CD4-positive, alpha-beta memory T cell (primary cell): ENCODE measurements around the gene TMEM106C. TPM values are rescaled to one million over a fixed set of nuclear protein-coding genes. Genes with fewer than 3 reads are reported as not detected.

Experiments
- CTCF ChIA-PET: fragments of 350-600 bp; sonication (Branson Sonifier 250); formaldehyde crosslinking; loops from one replicate; lab custom pipeline; 2021; ENCODE audit warnings: inconsistent platforms; ENCODE audit not compliant: partially characterized antibody; lab: Charles Lee
- POLR2A ChIA-PET: fragments of 350-600 bp; sonication (Branson Sonifier 250); formaldehyde crosslinking; loops from one replicate; lab custom pipeline; 2021; ENCODE audit not compliant: partially characterized antibody; lab: Charles Lee
- DNase-seq, 5 donors: peaks; one replicate each; pipeline versions ENCODE4 v3.0.0 to v3.0.0-alpha.2; 2020 to 2022; ENCODE audit warnings: mixed read lengths in 1 of 5
- H3K27ac ChIP-seq: one replicate; pipeline ENCODE4 v1.7.0; 2013; ENCODE audit warnings: low read depth, low read length
- H3K27me3 ChIP-seq: 2 replicates; pipeline ENCODE4 v1.7.0; 2013; ENCODE audit warnings: mild to moderate bottlenecking, low read length, moderate library complexity; ENCODE audit not compliant: insufficient read depth
- H3K36me3 ChIP-seq: 2 replicates; pipeline ENCODE4 v1.7.0; 2013; ENCODE audit warnings: mild to moderate bottlenecking, low read length, moderate library complexity; ENCODE audit not compliant: insufficient read depth
- H3K4me1 ChIP-seq: 2 replicates; pipeline ENCODE4 v1.7.0; 2013; ENCODE audit warnings: mild to moderate bottlenecking, low read length, moderate library complexity; ENCODE audit not compliant: insufficient read depth
- H3K4me3 ChIP-seq, 2 donors: one replicate each; pipeline ENCODE4 v1.7.0; 2013; ENCODE audit warnings: low read length in 2 of 2, mild to moderate bottlenecking in 1 of 2
- H3K9me3 ChIP-seq, 2 donors: one replicate each; pipeline ENCODE4 v1.7.0; 2013; ENCODE audit warnings: low read length in 2 of 2, control low read depth in 1 of 2; ENCODE audit not compliant: control insufficient read depth in 1 of 2
- H3K27ac Mint-ChIP-seq, 7 donors: one replicate each; pipeline ENCODE4 v1.8.0; 2020 to 2021; ENCODE audit warnings: mixed read lengths in 7 of 7, mild to moderate bottlenecking in 6 of 7, inconsistent platforms in 3 of 7, moderate library complexity in 3 of 7
- H3K27me3 Mint-ChIP-seq, 2 donors: one replicate each; pipeline ENCODE4 v1.8.0; 2020 to 2021; ENCODE audit warnings: mixed read lengths in 2 of 2
- H3K36me3 Mint-ChIP-seq, 2 donors: one replicate each; pipeline ENCODE4 v1.8.0; 2020 to 2021; ENCODE audit warnings: mixed read lengths in 2 of 2, inconsistent platforms in 1 of 2, mild to moderate bottlenecking in 1 of 2
- H3K4me1 Mint-ChIP-seq, 4 donors: one replicate each; pipeline ENCODE4 v1.8.0; 2020 to 2021; ENCODE audit warnings: mixed read lengths in 4 of 4, mild to moderate bottlenecking in 1 of 4
- H3K4me3 Mint-ChIP-seq, 8 donors: one replicate each; pipeline ENCODE4 v1.8.0; 2020 to 2021; ENCODE audit warnings: mixed read lengths in 8 of 8, mild to moderate bottlenecking in 7 of 8, moderate library complexity in 6 of 8, inconsistent platforms in 3 of 8
- H3K9me3 Mint-ChIP-seq, 8 donors: one replicate each; pipeline ENCODE4 v1.8.0; 2020 to 2021; ENCODE audit warnings: mixed read lengths in 8 of 8, mild to moderate bottlenecking in 5 of 8, inconsistent platforms in 3 of 8, moderate library complexity in 1 of 8
- intact Hi-C: fragments of 100-400 bp; cut with micrococcal nuclease; formaldehyde crosslinking; loops from one replicate; pipeline ENCODE4 v1.15.1; 2023
- polyA plus RNA-seq, 2 donors: library from polyadenylated mRNA; unstranded; fragments of 300-500 nt; fragmentation: Illumina TruSeq; gene quantifications; one replicate each; pipeline ENCODE4 v1.2.3, GENCODE V29; 2021
- total RNA-seq, 2 experiments: library from RNA; stranded (reverse); gene quantifications; one replicate each; pipeline ENCODE4 v1.2.3, GENCODE V29; 2021

The TMEM106C gene, protein sequence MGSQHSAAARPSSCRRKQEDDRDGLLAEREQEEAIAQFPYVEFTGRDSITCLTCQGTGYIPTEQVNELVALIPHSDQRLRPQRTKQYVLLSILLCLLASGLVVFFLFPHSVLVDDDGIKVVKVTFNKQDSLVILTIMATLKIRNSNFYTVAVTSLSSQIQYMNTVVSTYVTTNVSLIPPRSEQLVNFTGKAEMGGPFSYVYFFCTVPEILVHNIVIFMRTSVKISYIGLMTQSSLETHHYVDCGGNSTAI
- total RNA-seq, result 10 to 100 TPM; 42.5 to 42.7 TPM
- 10 to 100 TPM; 46.6 to 77.4 TPM for polyA plus RNA-seq

DNA sequence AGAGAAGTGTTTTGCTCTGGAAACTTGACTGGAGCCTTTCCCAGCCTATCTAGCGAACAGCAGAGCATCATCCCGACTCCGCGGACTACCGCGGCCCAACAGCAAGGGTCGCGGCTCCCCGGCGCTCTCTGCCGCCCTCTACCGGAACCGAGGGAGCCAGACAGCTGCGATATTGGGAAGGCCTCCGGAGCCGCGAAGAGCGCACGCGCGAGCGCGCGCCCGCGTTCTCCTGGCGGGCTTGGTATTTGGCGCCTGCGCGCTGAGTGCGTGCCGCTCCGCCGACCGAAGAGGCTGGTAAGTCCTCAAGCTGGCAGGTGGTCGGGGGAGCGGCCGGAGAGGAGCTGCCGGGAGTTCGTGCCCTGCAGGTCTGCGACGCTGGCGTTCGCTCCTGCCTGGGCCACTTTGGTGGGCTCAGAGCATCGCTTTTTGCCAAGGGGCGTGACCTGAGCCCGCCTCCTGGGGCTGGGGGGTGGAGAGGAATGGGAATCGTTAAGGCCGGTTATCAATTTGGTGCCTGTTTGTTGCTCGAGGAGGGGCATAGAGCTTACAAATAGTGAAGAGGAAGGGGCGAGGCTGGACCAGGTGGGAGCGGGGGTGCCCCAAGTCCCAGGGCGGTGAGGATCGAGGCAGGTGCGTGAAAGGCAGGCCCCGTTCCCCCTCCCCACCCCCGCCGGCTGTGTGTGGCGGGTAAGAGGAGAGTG lies at the start of gene TMEM106C:
TMEM106C (plus strand) TSS at position 257 of the 701 bp plus-strand sequence. CDS start 641 bp downstream, outside the sequence.
- no peaks in the 10 kb centered on the region for H3K9me3 ChIP-seq
- intact Hi-C loops, result loop anchor here (1.0 to 5.0 kb wide), 5 partner anchors 58 to 256 kb away; partner anchors contain the start of genes ASB8, RPAP3 and SENP1
- peaks cover 19% of the 10 kb centered on the region for H3K4me1 ChIP-seq
- peak within 1 kb of the TSS; percentile 84 to 92 for H3K4me3 ChIP-seq
- ChIA-PET CTCF (interaction anchor here (0.7 to 4.0 kb wide), 30 partner anchors 8 to 655 kb away, joined by 3 to 24 read pairs (median 5); partner anchors contain the start of genes ASB8 and VDR), POLR2A (interaction anchor here (0.8 to 2.2 kb wide), 9 partner anchors 28 to 258 kb away, joined by 3 to 9 read pairs (median 4); partner anchors contain the start of genes ASB8, CCDC184, RPAP3 and VDR)
- Mint-ChIP-seq H3K4me1 (peaks cover 11 to 39% (median 32%) of the 10 kb centered on the region in 4 donors), H3K9me3 (peaks cover 0 to 7% (median under 1%) of the 10 kb centered on the region in 8 donors), H3K36me3 (peaks cover 18 to 38% of the 10 kb centered on the region in 2 donors), H3K27me3 (peaks cover 0 to 5% of the 10 kb centered on the region in 2 donors), H3K4me3 (peak within 1 kb of the TSS; percentile 93 to 99 (median 99)), H3K27ac (peak within 1 kb of the TSS; percentile 91 to 97 (median 92))
- H3K27ac ChIP-seq, result peak within 1 kb of the TSS; percentile 62
- H3K27me3 ChIP-seq, result no peaks in the 10 kb centered on the region
- DNase-seq, result peak; percentile 89 to 93 (median 92)
- no peaks in the 10 kb centered on the region for H3K36me3 ChIP-seq

DNA sequence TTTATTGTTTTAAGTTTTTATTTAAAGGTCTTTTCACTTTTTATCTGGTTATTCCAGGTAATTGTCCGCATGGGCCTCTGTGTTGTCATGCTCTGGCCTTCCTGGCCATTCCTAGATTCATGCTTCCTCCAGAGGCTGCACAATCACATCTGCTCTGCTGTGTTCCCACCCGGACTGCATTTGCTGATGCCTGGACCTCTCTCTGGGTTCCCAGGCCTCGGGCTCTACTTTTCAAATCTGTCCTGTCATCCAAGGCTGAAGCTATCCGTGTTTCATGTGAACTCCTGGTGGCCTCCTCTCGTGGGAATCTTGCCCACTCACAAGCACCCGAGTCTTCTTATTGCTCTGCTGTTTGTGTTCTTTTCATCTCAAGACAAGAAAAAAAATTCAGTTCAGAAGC lies 42.5 kb upstream of the TMEM106C start:
- intact Hi-C loops, result no loop called here
- Mint-ChIP-seq H3K9me3 (peaks cover 0 to 2% (median 0%) of the 10 kb centered on the region in 8 donors), H3K27ac (no peak overlapping the region), H3K4me3 (no peak overlapping the region), H3K4me1 (no peaks in the 10 kb centered on the region), H3K36me3 (no peaks in the 10 kb centered on the region), H3K27me3 (peaks cover 8 to 16% of the 10 kb centered on the region in 2 donors)
- no peak overlapping the region for H3K4me3 ChIP-seq
- H3K4me1 ChIP-seq, result no peaks in the 10 kb centered on the region
- no peak overlapping the region for H3K27ac ChIP-seq
- ChIA-PET POLR2A (no interaction called here), CTCF (interaction anchor here (1.6 kb wide), 1 partner anchor 42 kb away, joined by 5 read pairs; the partner anchor contains the start of gene TMEM106C)
- H3K9me3 ChIP-seq, result no peaks in the 10 kb centered on the region
- no peak for DNase-seq
- no peaks in the 10 kb centered on the region for H3K36me3 ChIP-seq
- H3K27me3 ChIP-seq, result no peaks in the 10 kb centered on the region

DNA sequence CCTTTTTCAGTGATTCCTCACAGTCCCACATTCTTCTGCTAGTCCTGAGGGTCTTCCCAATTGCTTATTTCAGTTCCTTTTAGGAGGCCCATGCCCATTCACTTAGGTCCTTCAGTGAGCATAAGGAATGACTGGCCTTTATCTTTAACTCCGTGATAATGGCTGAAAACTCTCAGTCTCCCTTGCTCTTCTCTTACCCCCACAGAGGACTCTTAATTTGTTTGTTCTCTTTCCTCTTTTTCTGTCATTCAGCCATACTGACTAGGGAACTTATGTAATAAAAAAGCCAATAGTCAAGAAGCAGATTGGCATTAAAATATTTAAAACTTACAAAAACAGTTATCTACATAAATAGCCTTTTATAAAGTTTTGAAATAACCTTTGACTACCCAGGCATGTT lies 41.5 kb upstream of the TMEM106C start:
- no peaks in the 10 kb centered on the region for H3K4me1 ChIP-seq
- ChIA-PET CTCF (interaction anchor here (1.6 kb wide), 1 partner anchor 41 kb away, joined by 5 read pairs; the partner anchor contains the start of gene TMEM106C), POLR2A (no interaction called here)
- H3K27ac Mint-ChIP-seq, result no peak overlapping the region
- peaks cover 7 to 13% of the 10 kb centered on the region in 2 donors for H3K27me3 Mint-ChIP-seq
- H3K36me3 ChIP-seq, result no peaks in the 10 kb centered on the region
- no peaks in the 10 kb centered on the region for H3K27me3 ChIP-seq
- peaks cover 0 to 2% (median 0%) of the 10 kb centered on the region in 8 donors for H3K9me3 Mint-ChIP-seq
- H3K4me3 Mint-ChIP-seq, result no peak overlapping the region
- H3K9me3 ChIP-seq, result no peaks in the 10 kb centered on the region
- intact Hi-C loops, result no loop called here
- H3K4me3 ChIP-seq, result no peak overlapping the region
- no peaks in the 10 kb centered on the region for H3K4me1 Mint-ChIP-seq
- H3K36me3 Mint-ChIP-seq, result no peaks in the 10 kb centered on the region
- no peak for DNase-seq
- H3K27ac ChIP-seq, result no peak overlapping the region

DNA sequence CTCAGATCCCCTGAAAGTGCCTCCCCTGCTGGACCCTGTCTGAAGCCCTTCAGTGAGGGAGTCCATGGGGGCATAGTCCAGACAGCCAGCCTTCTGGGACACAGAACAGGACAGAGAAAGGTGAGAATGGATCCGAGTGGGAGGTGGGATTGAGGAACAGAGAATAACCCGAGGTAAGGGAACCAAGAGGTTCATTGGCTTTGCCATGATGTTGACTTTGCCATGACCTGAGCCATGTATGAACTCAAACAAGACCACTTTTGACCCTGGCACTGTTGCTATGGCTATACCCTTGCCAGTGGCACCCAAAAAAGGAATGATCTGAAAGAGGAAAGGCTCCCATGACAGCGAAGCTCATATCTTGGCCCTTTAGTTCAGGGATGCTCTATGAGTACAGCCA lies 36.0 kb upstream of the TMEM106C start:
- Mint-ChIP-seq H3K27me3 (peaks cover 4 to 18% of the 10 kb centered on the region in 2 donors), H3K36me3 (no peaks in the 10 kb centered on the region), H3K9me3 (no peaks in the 10 kb centered on the region), H3K27ac (no peak overlapping the region), H3K4me3 (no peak overlapping the region), H3K4me1 (peaks cover 0 to 1% (median 0%) of the 10 kb centered on the region in 4 donors)
- no peak for DNase-seq
- intact Hi-C loops, result no loop called here
- no peak overlapping the region for H3K27ac ChIP-seq
- no peaks in the 10 kb centered on the region for H3K4me1 ChIP-seq
- H3K9me3 ChIP-seq, result no peaks in the 10 kb centered on the region
- CTCF ChIA-PET, result interaction anchor here (0.7 kb wide), 1 partner anchor 23 kb away, joined by 4 read pairs; no protein-coding TSS in a partner anchor
- H3K4me3 ChIP-seq, result no peak overlapping the region
- no peaks in the 10 kb centered on the region for H3K27me3 ChIP-seq
- POLR2A ChIA-PET, result no interaction called here
- no peaks in the 10 kb centered on the region for H3K36me3 ChIP-seq

DNA sequence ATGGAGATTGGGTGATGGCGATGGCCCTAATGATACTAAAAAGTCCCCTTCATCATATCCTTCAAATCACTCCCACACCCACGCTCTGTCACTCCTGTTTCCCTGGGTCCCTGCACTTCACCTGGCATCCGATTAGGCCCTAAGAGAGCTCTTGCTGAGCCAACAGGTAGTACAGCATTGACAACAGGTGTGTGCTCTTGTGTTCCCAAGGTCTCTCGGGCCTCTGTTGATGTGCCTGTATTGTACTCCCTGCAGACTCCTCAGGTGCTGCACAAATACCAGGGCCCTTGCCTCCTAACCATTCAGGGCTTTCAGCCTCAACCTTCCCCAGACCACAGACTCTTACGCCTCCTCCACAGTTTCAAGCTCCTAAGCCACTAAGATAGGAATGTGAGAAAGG lies 32.8 kb upstream of the TMEM106C start:
- Histone ChIP-seq H3K9me3 (no peaks in the 10 kb centered on the region), H3K27me3 (no peaks in the 10 kb centered on the region), H3K27ac (no peak overlapping the region), H3K4me1 (no peaks in the 10 kb centered on the region), H3K36me3 (no peaks in the 10 kb centered on the region), H3K4me3 (no peak overlapping the region)
- Mint-ChIP-seq H3K27me3 (peaks cover 5 to 10% of the 10 kb centered on the region in 2 donors), H3K4me3 (no peak overlapping the region), H3K36me3 (no peaks in the 10 kb centered on the region), H3K27ac (no peak overlapping the region), H3K4me1 (peaks cover 0 to 1% (median 0%) of the 10 kb centered on the region in 4 donors), H3K9me3 (no peaks in the 10 kb centered on the region)
- ChIA-PET CTCF (interaction anchor here (1.0 to 1.1 kb wide), 2 partner anchors 19 to 47 kb away, joined by 3 to 4 read pairs; no protein-coding TSS in a partner anchor), POLR2A (no interaction called here)
- DNase-seq, result no peak
- intact Hi-C loops, result no loop called here

DNA sequence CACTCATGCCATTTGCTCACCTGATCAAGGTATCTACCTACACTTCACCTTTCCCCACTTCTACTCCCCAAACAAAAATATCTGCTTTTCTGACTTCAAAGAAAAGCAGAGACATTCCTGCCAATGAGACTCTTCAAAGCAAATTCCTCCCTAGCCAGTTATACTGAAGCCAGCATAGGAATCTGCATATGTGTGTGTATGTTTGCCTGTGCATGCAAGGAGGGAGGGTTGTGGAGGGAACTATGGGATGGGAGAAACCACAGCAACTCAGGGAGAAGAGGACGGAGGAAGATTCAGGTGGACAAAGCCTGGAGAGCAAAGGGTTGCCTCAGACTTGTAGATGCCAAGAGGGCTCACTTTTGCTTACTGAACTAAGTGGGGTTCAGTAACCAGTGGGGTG lies 32.2 kb upstream of the TMEM106C start:
- Mint-ChIP-seq H3K9me3 (no peaks in the 10 kb centered on the region), H3K4me1 (peaks cover 0 to 1% (median 0%) of the 10 kb centered on the region in 4 donors), H3K4me3 (no peak overlapping the region), H3K36me3 (no peaks in the 10 kb centered on the region), H3K27ac (peak overlapping the region in 1 of 7 donors; percentile 5), H3K27me3 (peaks cover 5 to 10% of the 10 kb centered on the region in 2 donors)
- H3K27me3 ChIP-seq, result no peaks in the 10 kb centered on the region
- no peaks in the 10 kb centered on the region for H3K36me3 ChIP-seq
- ChIA-PET POLR2A (no interaction called here), CTCF (no interaction called here)
- intact Hi-C loops, result no loop called here
- no peaks in the 10 kb centered on the region for H3K9me3 ChIP-seq
- no peak for DNase-seq
- no peaks in the 10 kb centered on the region for H3K4me1 ChIP-seq
- no peak overlapping the region for H3K4me3 ChIP-seq
- no peak overlapping the region for H3K27ac ChIP-seq

DNA sequence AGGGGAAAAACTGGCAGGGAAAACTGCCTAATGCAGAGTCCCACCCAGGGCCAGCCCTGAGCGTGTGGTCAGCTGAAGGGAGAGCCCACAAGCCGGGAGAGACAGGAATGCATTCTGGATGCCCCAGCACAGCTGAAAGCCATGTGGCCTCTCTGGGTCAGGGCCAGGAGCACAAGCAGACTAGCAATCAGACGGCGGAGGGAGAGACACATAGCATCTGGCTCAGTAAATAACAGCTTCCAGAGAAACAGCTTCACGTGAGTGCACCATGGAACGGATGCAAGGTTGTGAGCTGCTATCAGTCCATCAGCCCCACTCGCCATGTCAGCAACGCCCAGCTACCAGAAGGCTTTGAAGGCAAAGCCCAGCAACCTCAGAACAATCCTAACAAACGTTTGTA lies 28.2 kb upstream of the TMEM106C start:
- CTCF ChIA-PET, result no interaction called here
- H3K9me3 Mint-ChIP-seq, result no peaks in the 10 kb centered on the region
- no peak for DNase-seq

More for the DNA sequence above, 28.2 kb upstream of the TMEM106C start:
- H3K27ac Mint-ChIP-seq, result no peak overlapping the region
- H3K4me3 Mint-ChIP-seq, result no peak overlapping the region
- H3K27me3 Mint-ChIP-seq, result peaks cover 4 to 9% of the 10 kb centered on the region in 2 donors
- POLR2A ChIA-PET, result no interaction called here
- no peak overlapping the region for H3K4me3 ChIP-seq
- no peaks in the 10 kb centered on the region for H3K36me3 ChIP-seq
- no peaks in the 10 kb centered on the region for H3K27me3 ChIP-seq
- no peaks in the 10 kb centered on the region for H3K4me1 ChIP-seq
- H3K27ac ChIP-seq, result no peak overlapping the region
- H3K4me1 Mint-ChIP-seq, result peaks cover 0 to 1% (median 0%) of the 10 kb centered on the region in 4 donors
- intact Hi-C loops, result no loop called here
- no peaks in the 10 kb centered on the region for H3K36me3 Mint-ChIP-seq
- H3K9me3 ChIP-seq, result no peaks in the 10 kb centered on the region
